ENCODE data around the gene KLHL8. TPM values are rescaled to one million over a fixed set of nuclear protein-coding genes. Genes with fewer than 3 reads are reported as not detected.
A peak's percentile ranks its signal among the peaks of the same experiment; 100 is the strongest.

KLHL8 gene
- total RNA-seq, 2 experiments from 2014 or later, result 9.1 to 10.5 TPM

- POLR2A ChIA-PET, result no interaction called here
- Mint-ChIP-seq H3K27ac (no peak overlapping the region), H3K9me3 (peaks cover 20% of the 10 kb centered on the region), H3K4me3 (no peak overlapping the region), H3K27me3 (peaks cover 19% of the 10 kb centered on the region), H3K36me3 (ENCODE audit: low read depth) (peaks cover 2% of the 10 kb centered on the region), H3K4me1 (peaks cover under 1% of the 10 kb centered on the region)
- CTCF ChIA-PET, result no interaction called here
- no peak for DNase-seq
Measured at GRCh38 chr4:87241336-87241735, 20.9 kb upstream of the KLHL8 start.

DNA sequence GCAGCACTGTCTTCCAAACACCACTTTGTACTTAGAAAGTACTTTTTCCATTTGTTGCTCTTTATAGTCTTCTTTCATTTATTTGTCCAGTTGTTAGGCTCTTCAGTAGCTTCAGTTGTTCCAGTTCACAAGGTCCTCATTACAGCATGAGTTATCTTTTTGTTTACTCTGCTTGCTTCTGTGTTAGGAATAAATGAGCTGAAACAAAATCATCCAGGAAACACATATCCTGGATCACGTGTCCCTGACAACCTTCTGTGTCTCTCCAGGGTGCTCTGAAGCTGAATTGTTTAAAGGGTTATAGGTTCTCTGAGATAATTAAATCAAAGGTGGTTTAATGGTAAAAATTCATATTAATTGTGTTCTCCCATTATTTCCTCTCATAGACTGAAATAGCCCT, 19.9 kb upstream of the KLHL8 start:
- DNase-seq, result no peak
- CTCF ChIA-PET, result interaction anchor here (0.8 kb wide), 1 partner anchor 21 kb away, joined by 3 read pairs; no protein-coding TSS in a partner anchor
- no peak overlapping the region for H3K27ac Mint-ChIP-seq
- peaks cover 20% of the 10 kb centered on the region for H3K9me3 Mint-ChIP-seq
- H3K4me1 Mint-ChIP-seq, result peaks cover 9% of the 10 kb centered on the region
- H3K4me3 Mint-ChIP-seq, result no peak overlapping the region
- POLR2A ChIA-PET, result no interaction called here
- H3K36me3 Mint-ChIP-seq (ENCODE audit: low read depth), result peaks cover 2% of the 10 kb centered on the region
- H3K27me3 Mint-ChIP-seq, result peaks cover 19% of the 10 kb centered on the region

DNA sequence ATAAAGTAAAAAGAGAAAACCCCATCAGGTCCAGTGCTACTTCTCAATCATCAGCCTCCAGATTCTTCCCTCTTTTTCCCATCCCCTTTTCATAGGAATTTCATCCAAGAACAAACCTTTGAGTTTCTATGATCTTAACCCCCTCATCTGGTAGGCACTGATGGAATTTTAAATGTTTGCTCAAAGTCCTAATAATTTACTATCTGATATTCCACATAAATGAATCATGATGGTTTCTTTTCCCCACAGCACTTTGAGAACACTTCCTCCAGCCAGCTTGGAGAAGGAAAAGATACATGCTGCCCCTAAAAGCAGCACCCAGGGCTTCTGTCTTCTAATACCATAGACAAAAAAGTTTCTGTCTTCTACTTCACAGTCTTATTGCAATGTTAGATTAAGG, 19.4 kb upstream of the KLHL8 start:
- Mint-ChIP-seq H3K27me3 (peaks cover 19% of the 10 kb centered on the region), H3K4me3 (no peak overlapping the region), H3K4me1 (peaks cover 10% of the 10 kb centered on the region), H3K27ac (no peak overlapping the region), H3K9me3 (peaks cover 19% of the 10 kb centered on the region), H3K36me3 (ENCODE audit: low read depth) (peaks cover 2% of the 10 kb centered on the region)
- no peak for DNase-seq
- POLR2A ChIA-PET, result no interaction called here
- CTCF ChIA-PET, result interaction anchor here (0.5 kb wide), 1 partner anchor 140 kb away, joined by 4 read pairs; no protein-coding TSS in a partner anchor

GRCh38 chr4:87239194-87239593, 18.8 kb upstream of the KLHL8 start:
- ChIA-PET POLR2A (no interaction called here), CTCF (interaction anchor here (0.5 kb wide), 1 partner anchor 141 kb away, joined by 4 read pairs; no protein-coding TSS in a partner anchor)
- Mint-ChIP-seq H3K9me3 (peaks cover 15% of the 10 kb centered on the region), H3K4me1 (peaks cover 10% of the 10 kb centered on the region), H3K36me3 (ENCODE audit: low read depth) (peaks cover 2% of the 10 kb centered on the region), H3K27me3 (peaks cover 16% of the 10 kb centered on the region), H3K4me3 (no peak overlapping the region), H3K27ac (no peak overlapping the region)
- DNase-seq, result no peak

DNA sequence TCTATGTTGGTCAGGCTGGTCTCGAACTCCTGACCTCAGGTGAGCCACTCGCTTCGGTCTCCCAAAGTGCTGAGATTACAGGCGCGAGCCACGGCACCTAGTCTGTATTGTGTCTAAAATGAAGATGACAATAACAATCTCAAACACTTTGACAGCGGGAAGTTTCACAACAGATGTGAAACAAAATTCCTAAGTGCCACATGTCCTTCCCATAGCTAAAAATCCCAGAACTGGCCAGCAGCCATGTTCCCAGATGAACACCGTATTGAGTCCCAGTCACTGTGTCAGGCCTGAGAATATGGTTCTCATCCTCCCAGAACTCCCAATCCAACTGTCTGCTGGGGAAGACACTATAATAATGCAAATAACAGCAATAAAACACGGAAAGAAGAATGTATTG, 16.4 kb upstream of the KLHL8 start:
- Mint-ChIP-seq H3K27me3 (peaks cover 3% of the 10 kb centered on the region), H3K4me1 (peaks cover 10% of the 10 kb centered on the region), H3K4me3 (no peak overlapping the region), H3K36me3 (ENCODE audit: low read depth) (no peaks in the 10 kb centered on the region), H3K9me3 (no peaks in the 10 kb centered on the region), H3K27ac (no peak overlapping the region)
- ChIA-PET POLR2A (no interaction called here), CTCF (interaction anchor here (0.7 to 1.7 kb wide), 3 partner anchors 10 to 126 kb away, joined by 3 to 4 read pairs (median 3); no protein-coding TSS in a partner anchor)
- DNase-seq, result no peak

DNA sequence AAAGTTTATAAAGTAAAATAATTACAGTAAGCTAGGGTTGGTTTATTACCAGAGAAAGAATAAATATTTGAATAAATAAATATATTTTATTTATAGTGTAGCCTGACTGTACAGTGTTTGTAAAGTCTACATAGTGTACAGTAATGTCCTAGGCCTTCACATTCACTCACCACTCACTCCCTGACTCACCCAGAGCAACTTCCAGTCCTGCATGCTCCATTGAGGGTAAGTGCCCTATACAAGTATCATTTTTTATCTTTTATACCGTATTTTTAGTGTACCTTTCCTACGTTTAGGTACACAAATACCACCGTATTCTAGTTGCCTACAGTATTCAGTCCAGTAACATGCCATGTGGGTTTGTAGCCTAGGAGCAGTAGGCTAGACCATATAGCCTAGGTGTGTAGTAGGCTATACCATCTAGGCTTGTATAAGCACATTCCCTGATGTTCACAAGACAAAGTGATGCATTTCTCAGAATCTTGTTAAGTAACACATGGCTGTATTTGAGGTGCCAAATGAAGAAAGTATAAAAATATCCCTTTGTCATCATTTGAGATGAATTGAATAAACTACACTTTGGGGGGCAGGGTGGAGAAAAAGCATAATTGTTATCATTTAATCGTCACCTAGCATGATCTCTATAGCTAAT, 14.7 kb upstream of the KLHL8 start:
- H3K27ac Mint-ChIP-seq, result no peak overlapping the region
- ChIA-PET POLR2A (no interaction called here), CTCF (interaction anchor here (0.6 to 1.7 kb wide), 5 partner anchors 12 to 271 kb away, joined by 3 to 5 read pairs (median 4); no protein-coding TSS in a partner anchor)

GRCh38 chr4:87232216-87232615, 11.8 kb upstream of the KLHL8 start:
- Mint-ChIP-seq H3K27ac (no peak overlapping the region), H3K4me1 (peaks cover 10% of the 10 kb centered on the region), H3K9me3 (no peaks in the 10 kb centered on the region), H3K27me3 (peaks cover 4% of the 10 kb centered on the region), H3K4me3 (no peak overlapping the region), H3K36me3 (ENCODE audit: low read depth) (no peaks in the 10 kb centered on the region)
- ChIA-PET CTCF (no interaction called here), POLR2A (no interaction called here)
- DNase-seq, result no peak

More for the DNA sequence above, 14.7 kb upstream of the KLHL8 start:
- H3K9me3 Mint-ChIP-seq, result no peaks in the 10 kb centered on the region
- H3K36me3 Mint-ChIP-seq (ENCODE audit: low read depth), result no peaks in the 10 kb centered on the region
- DNase-seq, result no peak
- peaks cover 2% of the 10 kb centered on the region for H3K27me3 Mint-ChIP-seq
- peaks cover 10% of the 10 kb centered on the region for H3K4me1 Mint-ChIP-seq
- peak overlapping the region; percentile 75 for H3K4me3 Mint-ChIP-seq

DNA sequence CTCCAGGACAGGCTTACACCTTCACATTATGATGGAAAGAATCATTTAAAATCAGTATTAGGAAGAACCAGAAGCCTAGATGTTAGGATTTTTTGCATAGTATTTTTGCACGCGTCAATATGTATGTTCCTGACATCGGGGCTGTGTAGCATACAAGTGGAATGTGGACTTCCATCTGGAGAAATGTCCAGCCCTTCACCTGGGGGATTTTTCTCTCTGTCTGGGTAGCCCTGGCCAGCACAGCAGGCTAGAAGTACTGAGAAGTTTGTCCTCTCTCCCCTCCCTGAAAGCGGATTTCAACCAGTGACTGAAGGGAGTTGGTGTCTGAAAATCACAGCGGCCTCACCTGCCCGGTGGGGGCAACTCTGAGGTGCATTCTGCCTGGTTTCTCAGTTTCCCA, 10.4 kb upstream of the KLHL8 start:
- Mint-ChIP-seq H3K9me3 (no peaks in the 10 kb centered on the region), H3K4me3 (no peak overlapping the region), H3K27ac (no peak overlapping the region), H3K36me3 (ENCODE audit: low read depth) (no peaks in the 10 kb centered on the region), H3K4me1 (peaks cover 6% of the 10 kb centered on the region), H3K27me3 (peaks cover 4% of the 10 kb centered on the region)
- DNase-seq, result no peak
- ChIA-PET CTCF (interaction anchor here (1.5 kb wide), 1 partner anchor 11 kb away, joined by 5 read pairs; no protein-coding TSS in a partner anchor), POLR2A (no interaction called here)

GRCh38 chr4:87229979-87230378, 9.6 kb upstream of the KLHL8 start:
- Mint-ChIP-seq H3K4me3 (no peak overlapping the region), H3K9me3 (no peaks in the 10 kb centered on the region), H3K36me3 (ENCODE audit: low read depth) (no peaks in the 10 kb centered on the region), H3K27ac (no peak overlapping the region), H3K4me1 (no peaks in the 10 kb centered on the region), H3K27me3 (peaks cover 4% of the 10 kb centered on the region)
- CTCF ChIA-PET, result interaction anchor here (0.7 to 1.5 kb wide), 2 partner anchors 11 to 37 kb away, joined by 4 to 5 read pairs; no protein-coding TSS in a partner anchor
- POLR2A ChIA-PET, result no interaction called here
- no peak for DNase-seq

- ChIA-PET CTCF (interaction anchor here (1.1 kb wide), 1 partner anchor 9 kb away, joined by 3 read pairs; no protein-coding TSS in a partner anchor), POLR2A (no interaction called here)
- Mint-ChIP-seq H3K36me3 (ENCODE audit: low read depth) (no peaks in the 10 kb centered on the region), H3K4me3 (no peak overlapping the region), H3K9me3 (no peaks in the 10 kb centered on the region), H3K27me3 (peaks cover 6% of the 10 kb centered on the region), H3K4me1 (no peaks in the 10 kb centered on the region), H3K27ac (no peak overlapping the region)
- DNase-seq, result no peak
Measured at GRCh38 chr4:87228262-87228860, 7.9 kb upstream of the KLHL8 start.

DNA sequence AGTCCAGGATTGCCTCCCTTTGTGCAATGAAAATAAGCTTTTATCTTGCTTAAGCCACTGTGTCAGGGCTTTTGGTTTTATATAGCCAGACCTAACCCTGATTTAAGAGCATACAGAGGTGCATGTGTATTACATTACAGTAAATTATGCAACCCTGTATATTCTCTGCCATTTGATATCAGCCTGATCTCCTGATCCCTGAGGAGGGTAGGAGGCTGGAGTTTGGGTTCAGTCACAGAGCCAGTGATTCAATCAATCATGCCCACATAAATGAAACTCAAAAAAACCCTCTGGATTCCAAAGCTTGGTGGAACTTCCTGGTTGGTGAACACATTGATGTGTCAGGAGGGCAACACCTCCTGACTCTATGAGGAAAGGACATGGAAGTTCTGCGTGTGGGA, 7.3 kb upstream of the KLHL8 start:
- Mint-ChIP-seq H3K4me1 (no peaks in the 10 kb centered on the region), H3K9me3 (no peaks in the 10 kb centered on the region), H3K4me3 (no peak overlapping the region), H3K27ac (no peak overlapping the region), H3K36me3 (ENCODE audit: low read depth) (no peaks in the 10 kb centered on the region), H3K27me3 (peaks cover 7% of the 10 kb centered on the region)
- no peak for DNase-seq
- POLR2A ChIA-PET, result no interaction called here
- CTCF ChIA-PET, result interaction anchor here (0.6 to 1.1 kb wide), 2 partner anchors 9 to 47 kb away, joined by 3 read pairs; no protein-coding TSS in a partner anchor

DNA sequence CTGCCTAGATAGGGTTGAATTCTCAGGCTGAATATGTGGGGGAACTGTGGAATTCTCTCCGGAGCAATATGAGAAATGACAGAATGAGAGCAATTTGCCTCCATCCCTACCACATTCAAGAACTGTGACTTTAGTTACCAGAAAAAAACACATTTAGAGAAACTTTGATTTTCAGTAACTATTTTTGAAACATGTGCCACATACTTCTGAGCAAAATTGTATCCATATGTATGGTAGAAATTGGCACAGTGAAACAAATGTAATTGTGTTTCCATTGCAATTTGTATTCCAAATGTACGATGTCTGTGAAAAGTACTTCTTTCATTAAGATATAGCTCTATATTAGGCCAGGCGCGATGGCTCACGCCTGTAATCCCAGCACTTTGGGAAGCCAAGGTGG, 5.5 kb upstream of the KLHL8 start:
- Mint-ChIP-seq H3K27ac (no peak overlapping the region), H3K36me3 (ENCODE audit: low read depth) (no peaks in the 10 kb centered on the region), H3K4me1 (peaks cover 2% of the 10 kb centered on the region), H3K9me3 (no peaks in the 10 kb centered on the region), H3K4me3 (no peak overlapping the region), H3K27me3 (peaks cover 9% of the 10 kb centered on the region)
- CTCF ChIA-PET, result no interaction called here
- POLR2A ChIA-PET, result no interaction called here
- no peak for DNase-seq

GRCh38 chr4:87224141-87224923, 3.9 kb upstream of the KLHL8 start:
- no peak overlapping the region for H3K27ac Mint-ChIP-seq
- ChIA-PET POLR2A (no interaction called here), CTCF (interaction anchor here (0.7 kb wide), 1 partner anchor 10 kb away, joined by 3 read pairs; no protein-coding TSS in a partner anchor)
- peaks cover 8% of the 10 kb centered on the region for H3K4me1 Mint-ChIP-seq
- no peak overlapping the region for H3K4me3 Mint-ChIP-seq
- no peak for DNase-seq
- H3K27me3 Mint-ChIP-seq, result peaks cover 7% of the 10 kb centered on the region
- H3K36me3 Mint-ChIP-seq (ENCODE audit: low read depth), result no peaks in the 10 kb centered on the region
- no peaks in the 10 kb centered on the region for H3K9me3 Mint-ChIP-seq
